ENCODE measurements around the gene ALDH4A1.

Gene ALDH4A1

DNA sequence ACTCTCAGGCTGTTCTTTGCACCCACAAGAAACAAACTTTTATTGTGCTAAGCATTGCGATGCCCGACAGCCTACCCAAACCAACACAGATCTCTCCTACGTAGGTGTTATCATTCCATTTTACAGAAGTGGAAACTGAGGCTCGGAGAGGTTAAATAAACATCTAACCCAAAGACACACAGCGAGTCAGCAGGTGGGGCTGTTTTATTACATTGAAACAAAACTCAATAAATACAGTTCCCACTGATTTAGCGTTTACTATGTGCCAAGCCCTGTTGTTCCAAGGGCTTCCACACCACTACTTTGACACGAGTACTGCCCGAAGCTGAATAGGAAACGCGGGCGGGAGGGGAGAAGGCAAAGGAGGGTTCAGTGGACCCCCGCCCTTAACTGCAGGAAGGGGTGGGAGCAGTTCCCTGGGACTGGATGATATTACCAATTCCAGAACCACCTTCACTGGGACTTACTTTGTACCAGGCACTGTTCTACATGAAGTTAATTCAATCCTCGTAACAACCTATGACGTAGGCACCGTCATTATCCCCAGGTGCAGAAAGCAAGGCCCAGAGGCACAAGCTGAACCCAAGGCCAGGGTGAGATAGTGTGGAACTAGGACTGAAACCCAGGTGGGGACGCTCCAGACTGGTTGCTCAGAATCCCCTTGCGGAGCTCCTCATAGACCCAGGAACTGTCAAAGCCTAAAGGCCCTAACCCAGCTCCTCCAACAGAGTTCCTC is 19.3 kb upstream of the ALDH4A1 start:
- H3K4me3 ChIP-seq (ENCODE audit: low read depth, low read length), result no peak overlapping the region
- H3K36me3 ChIP-seq, result no peaks in the 10 kb centered on the region
- TF ChIP-seq, protein P1, sequence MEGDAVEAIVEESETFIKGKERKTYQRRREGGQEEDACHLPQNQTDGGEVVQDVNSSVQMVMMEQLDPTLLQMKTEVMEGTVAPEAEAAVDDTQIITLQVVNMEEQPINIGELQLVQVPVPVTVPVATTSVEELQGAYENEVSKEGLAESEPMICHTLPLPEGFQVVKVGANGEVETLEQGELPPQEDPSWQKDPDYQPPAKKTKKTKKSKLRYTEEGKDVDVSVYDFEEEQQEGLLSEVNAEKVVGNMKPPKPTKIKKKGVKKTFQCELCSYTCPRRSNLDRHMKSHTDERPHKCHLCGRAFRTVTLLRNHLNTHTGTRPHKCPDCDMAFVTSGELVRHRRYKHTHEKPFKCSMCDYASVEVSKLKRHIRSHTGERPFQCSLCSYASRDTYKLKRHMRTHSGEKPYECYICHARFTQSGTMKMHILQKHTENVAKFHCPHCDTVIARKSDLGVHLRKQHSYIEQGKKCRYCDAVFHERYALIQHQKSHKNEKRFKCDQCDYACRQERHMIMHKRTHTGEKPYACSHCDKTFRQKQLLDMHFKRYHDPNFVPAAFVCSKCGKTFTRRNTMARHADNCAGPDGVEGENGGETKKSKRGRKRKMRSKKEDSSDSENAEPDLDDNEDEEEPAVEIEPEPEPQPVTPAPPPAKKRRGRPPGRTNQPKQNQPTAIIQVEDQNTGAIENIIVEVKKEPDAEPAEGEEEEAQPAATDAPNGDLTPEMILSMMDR (IDR thresholded peaks at IDR 0.05; ENCODE audit: low read depth, low read length), result no peak

DNA sequence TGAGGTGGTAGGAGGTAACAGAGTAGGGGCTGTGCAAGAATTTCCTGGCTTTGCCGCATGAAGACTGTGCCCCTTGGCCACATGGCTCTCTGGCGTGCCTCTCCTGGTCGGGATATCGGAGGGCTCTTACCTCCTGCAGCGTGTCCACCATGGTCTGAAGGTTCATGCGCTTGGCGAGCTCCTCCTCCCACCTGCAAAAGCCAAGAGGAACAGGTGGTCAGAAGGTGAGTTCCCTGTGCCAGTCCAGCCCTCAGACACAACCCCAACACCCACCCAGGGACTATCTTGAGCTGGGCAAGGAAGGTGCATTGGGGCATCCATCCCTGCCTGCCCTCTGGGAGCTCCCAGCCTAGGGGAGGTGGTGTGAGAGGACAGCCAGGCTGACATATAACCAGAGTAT is 18.6 kb upstream of the ALDH4A1 start:
- no peaks in the 10 kb centered on the region for H3K9me3 ChIP-seq
- no peaks in the 10 kb centered on the region for H3K27me3 ChIP-seq
- TF ChIP-seq, protein P1 (IDR thresholded peaks at IDR 0.05; ENCODE audit: low read depth, low read length), result no peak
- DNase-seq, result no peak
- no peaks in the 10 kb centered on the region for H3K4me1 ChIP-seq
- H3K36me3 ChIP-seq, result no peaks in the 10 kb centered on the region
- H3K4me3 ChIP-seq (ENCODE audit: low read depth, low read length), result no peak overlapping the region

More for the DNA sequence above, 19.3 kb upstream of the ALDH4A1 start:
- no peaks in the 10 kb centered on the region for H3K9me3 ChIP-seq
- no peak for DNase-seq
- no peaks in the 10 kb centered on the region for H3K4me1 ChIP-seq
- no peaks in the 10 kb centered on the region for H3K27me3 ChIP-seq

DNA sequence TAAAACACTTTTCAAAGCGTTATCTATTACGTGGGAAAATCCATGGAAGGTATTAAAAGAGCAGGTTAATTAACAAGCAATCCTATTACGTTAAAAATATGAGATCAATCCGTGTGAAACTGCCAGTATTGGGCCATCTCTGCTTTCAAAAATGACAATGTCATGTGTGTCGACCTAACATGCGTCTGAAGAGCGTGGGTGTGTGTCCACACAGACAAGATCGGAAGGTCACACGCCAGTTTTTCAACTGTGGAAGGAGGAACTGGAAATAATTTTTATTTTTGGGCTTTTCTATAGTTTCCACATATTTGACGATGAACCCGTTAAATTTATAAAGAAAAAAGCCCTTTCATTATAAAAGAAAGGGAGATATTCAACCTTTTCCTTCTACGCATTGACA is 17.6 kb upstream of the ALDH4A1 start:
- Histone ChIP-seq H3K9me3 (no peaks in the 10 kb centered on the region), H3K4me3 (ENCODE audit: low read depth, low read length) (no peak overlapping the region), H3K4me1 (no peaks in the 10 kb centered on the region), H3K36me3 (no peaks in the 10 kb centered on the region), H3K27me3 (no peaks in the 10 kb centered on the region)
- TF ChIP-seq, protein P1 (IDR thresholded peaks at IDR 0.05; ENCODE audit: low read depth, low read length), result no peak
- DNase-seq, result no peak

DNA sequence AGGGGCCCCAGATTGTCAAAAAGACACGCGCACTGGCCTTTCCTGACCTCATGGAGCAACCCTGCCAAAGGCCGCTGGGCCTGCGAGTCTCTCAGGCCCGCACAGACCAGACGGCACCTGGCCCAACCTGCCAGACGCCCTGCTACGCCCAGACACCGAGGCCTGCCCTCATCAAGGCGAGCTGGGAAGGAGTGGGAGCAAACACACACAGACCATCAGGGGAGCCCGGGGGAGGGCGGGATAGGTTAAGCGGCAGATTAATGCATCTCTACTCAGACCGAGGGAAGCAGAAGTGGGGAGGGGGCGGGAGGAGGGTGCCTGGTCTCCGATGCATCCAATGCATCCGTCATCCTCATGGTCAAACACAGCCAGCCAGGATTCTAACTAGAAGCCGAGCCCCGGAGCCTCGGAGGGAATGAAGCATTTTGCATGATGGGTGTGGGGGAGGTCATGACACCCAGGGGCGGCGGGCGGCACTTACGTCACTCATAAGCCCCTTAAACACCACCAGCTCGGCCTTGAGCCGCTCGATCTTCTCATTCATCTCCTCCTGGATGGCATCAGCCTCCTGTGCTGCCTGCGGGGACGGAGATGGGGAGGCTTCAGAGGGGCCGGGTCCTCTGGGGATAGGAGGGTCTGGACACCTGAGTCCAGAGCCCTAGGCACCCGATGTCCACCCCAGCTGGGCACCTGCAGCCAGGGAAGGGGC is 17.0 kb upstream of the ALDH4A1 start:
- H3K27me3 ChIP-seq, result no peaks in the 10 kb centered on the region
- TF ChIP-seq, protein P1 (IDR thresholded peaks at IDR 0.05; ENCODE audit: low read depth, low read length), result no peak
- no peak overlapping the region for H3K4me3 ChIP-seq (ENCODE audit: low read depth, low read length)
- no peaks in the 10 kb centered on the region for H3K4me1 ChIP-seq
- no peaks in the 10 kb centered on the region for H3K9me3 ChIP-seq
- no peak for DNase-seq
- H3K36me3 ChIP-seq, result no peaks in the 10 kb centered on the region

DNA sequence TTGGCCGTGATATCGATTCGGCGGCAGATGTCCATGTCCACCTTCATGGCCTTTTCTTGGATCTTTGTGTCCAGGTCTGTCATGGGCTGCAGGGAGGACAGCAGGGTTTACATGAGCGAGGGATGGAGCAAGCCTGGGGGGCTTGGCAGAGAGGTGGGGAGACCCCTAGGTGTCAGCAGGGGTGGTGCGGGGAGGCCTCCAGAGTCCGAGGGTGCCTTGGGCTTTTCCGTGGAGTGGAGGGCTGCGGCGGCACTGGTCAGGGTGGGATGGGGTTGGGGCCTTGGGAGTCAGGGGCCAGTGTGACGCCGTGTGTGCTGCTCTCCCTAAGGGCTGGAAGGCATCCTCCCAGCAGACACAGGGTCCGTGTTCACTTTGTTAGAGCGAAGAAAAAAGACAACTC is 16.1 kb upstream of the ALDH4A1 start:
- H3K36me3 ChIP-seq, result no peaks in the 10 kb centered on the region
- no peak for DNase-seq
- no peak overlapping the region for H3K4me3 ChIP-seq (ENCODE audit: low read depth, low read length)
- no peaks in the 10 kb centered on the region for H3K4me1 ChIP-seq
- TF ChIP-seq, protein P1 (IDR thresholded peaks at IDR 0.05; ENCODE audit: low read depth, low read length), result no peak
- no peaks in the 10 kb centered on the region for H3K9me3 ChIP-seq
- no peaks in the 10 kb centered on the region for H3K27me3 ChIP-seq

Measured in BE2C (cell line).